Femur (tissue), 1 donor: ENCODE results near the gene REPS2.
"Not testable (repeated sequence)": the region's sequence is repeated elsewhere in the genome, so short reads cannot be mapped to it uniquely, and the experiment has no call there.

Experiments
- DNase-seq: peaks from one replicate; pipeline ENCODE4 v3.0.0-alpha.2; 2017

The REPS2 gene

GRCh38 chrX:16946361-16946964 lies at the start of gene REPS2:
REPS2 (plus strand) TSS chrX:16946658; CDS start chrX:16946862, 204 bp downstream.
- peak; percentile 88 for DNase-seq

- no peak for DNase-seq
Observed at GRCh38 chrX:16897445-16897844, 49.0 kb upstream of the REPS2 start.

- no peak for DNase-seq
Observed at GRCh38 chrX:16903274-16904022, 43.0 kb upstream of the REPS2 start.

GRCh38 chrX:16910376-16910775 lies 36.1 kb upstream of the REPS2 start:
- DNase-seq = no peak

GRCh38 chrX:16914058-16914457 lies 32.4 kb upstream of the REPS2 start:
- DNase-seq = no peak

- no peak for DNase-seq
Observed at GRCh38 chrX:16916561-16916960, 29.9 kb upstream of the REPS2 start.

- DNase-seq = no peak
Observed at GRCh38 chrX:16917120-16917519, 29.3 kb upstream of the REPS2 start.

- DNase-seq = no peak
Observed at GRCh38 chrX:16918979-16919378, 27.5 kb upstream of the REPS2 start.

GRCh38 chrX:16920075-16920474 lies 26.4 kb upstream of the REPS2 start:
- DNase-seq = no peak

GRCh38 chrX:16923157-16923556 lies 23.3 kb upstream of the REPS2 start:
- no peak for DNase-seq

GRCh38 chrX:16924631-16925480 lies 21.6 kb upstream of the REPS2 start:
- no peak for DNase-seq

GRCh38 chrX:16930392-16930791 lies 16.1 kb upstream of the REPS2 start:
- DNase-seq = no peak

- DNase-seq = no peak
Observed at GRCh38 chrX:16931371-16931770, 15.1 kb upstream of the REPS2 start.

- no peak for DNase-seq
Observed at GRCh38 chrX:16931855-16932575, 14.4 kb upstream of the REPS2 start.

- no peak for DNase-seq
Observed at GRCh38 chrX:16934185-16934584, 12.3 kb upstream of the REPS2 start.

- DNase-seq = peak; percentile 22
Observed at GRCh38 chrX:16946971-16947562, 609 bp downstream of the REPS2 start.

- DNase-seq = no peak
Observed at GRCh38 chrX:16950423-16950822, 4.0 kb downstream of the REPS2 start.

GRCh38 chrX:16953606-16954211 lies 7.3 kb downstream of the REPS2 start:
- no peak for DNase-seq

- no peak for DNase-seq
Observed at GRCh38 chrX:16957751-16958150, 11.3 kb downstream of the REPS2 start.

- no peak for DNase-seq
Observed at GRCh38 chrX:16958356-16958755, 11.9 kb downstream of the REPS2 start.

- not testable (repeated sequence) for DNase-seq
Observed at GRCh38 chrX:16962661-16963060, 16.2 kb downstream of the REPS2 start.

GRCh38 chrX:16963216-16963615 lies 16.8 kb downstream of the REPS2 start:
- DNase-seq = no peak
